Thyroid gland (tissue), 4 donors: ENCODE results near the gene MAST3. TPM values are rescaled to one million over a fixed set of nuclear protein-coding genes. Genes with fewer than 3 reads are reported as not detected.

Experiments
- DNase-seq, 2 donors: peaks; one replicate each; pipeline ENCODE4 v3.0.0-alpha.2; 2019
- H3K27ac ChIP-seq, 3 donors: fragments of 200-600 bp; sonication (generic); 1 replicate in 2 of 3; 2 replicates in 1 of 3; pipeline ENCODE4 v1.5.1; 2016 to 2019; ENCODE audit warnings: mild to moderate bottlenecking in 1 of 3, moderate library complexity in 1 of 3
- H3K27me3 ChIP-seq: fragments of 200-600 bp; sonication (generic); one replicate; pipeline ENCODE4 v1.5.1; 2019
- H3K36me3 ChIP-seq, 2 donors: fragments of 200-600 bp; sonication (generic); one replicate each; pipeline ENCODE4 v1.5.1; 2016 to 2019
- H3K4me1 ChIP-seq, 2 donors: fragments of 200-600 bp; sonication (generic); one replicate each; pipeline ENCODE4 v1.5.1; 2017 to 2019
- H3K4me3 ChIP-seq, 3 donors: fragments of 200-600 bp; sonication (generic); replicated peaks in 1 of 3; 1 replicate in 2 of 3; 2 replicates in 1 of 3; pipeline ENCODE4 v1.5.1; 2016; ENCODE audit warnings: mild to moderate bottlenecking in 1 of 3
- H3K9me3 ChIP-seq: fragments of 200-600 bp; sonication (generic); one replicate; pipeline ENCODE4 v1.5.1; 2017
- POLR2A ChIP-seq, 2 donors: fragments of 450-650 bp; IDR thresholded peaks; one replicate each; pipeline ENCODE4 v1.6.1; 2017; ENCODE audit warnings: antibody characterized with exemption in 2 of 2, mild to moderate bottlenecking in 2 of 2, moderate library complexity in 1 of 2
- WGBS, 2 donors: methylation state at CpG; one replicate each; pipeline ENCODE4 v1.1.5; 2017; 5-methylcytosine and 5-hydroxymethylcytosine counted together
- intact Hi-C: fragments of 100-400 bp; cut with DNase I; formaldehyde crosslinking; loops from one replicate; pipeline ENCODE4 v1.15.1; 2023
- total RNA-seq, 4 donors: library from RNA; depleted of rRNA; stranded (reverse); fragments of >200 nt; gene quantifications; one replicate each; pipeline ENCODE4 v1.2.3, GENCODE V29; 2016
- TF ChIP-seq, protein P1 (sequence below), 6 experiments: fragments of 200-600 bp in 3 of 6; fragments of 450-650 bp in 3 of 6; sonication (generic) in 3 of 6; IDR thresholded peaks; one replicate each; pipeline ENCODE4 v1.5.1; 2016 to 2019; ENCODE audit warnings: antibody characterized with exemption in 6 of 6, mild to moderate bottlenecking in 2 of 6, inconsistent platforms in 1 of 6, moderate library complexity in 1 of 6

MAST3 gene
- total RNA-seq, 4 donors from 2014 or later, result 4.8 to 5.6 (median 5.0) TPM

DNA sequence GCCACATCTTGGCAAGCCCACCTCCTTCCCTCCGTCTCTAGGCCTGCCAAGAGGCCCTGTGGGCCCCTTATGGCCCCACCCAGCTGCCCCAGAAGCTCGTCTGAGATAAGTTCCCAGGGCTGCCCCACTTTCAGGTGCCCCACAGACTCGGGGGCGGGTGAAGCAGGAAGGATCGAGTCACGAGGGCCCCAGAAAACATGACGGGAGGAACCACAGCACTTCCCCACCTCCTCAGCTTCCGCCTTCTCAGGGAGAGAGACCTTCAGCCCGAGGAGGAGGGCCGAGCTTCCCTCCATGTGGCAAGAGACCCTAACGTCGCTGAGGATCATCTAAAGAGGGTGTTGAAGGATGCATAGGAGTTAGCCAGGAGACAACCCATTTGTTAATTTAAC, 6.4 kb upstream of the MAST3 start:
- H3K27ac ChIP-seq, result no peak overlapping the region
- no peaks in the 10 kb centered on the region for H3K27me3 ChIP-seq

DNA sequence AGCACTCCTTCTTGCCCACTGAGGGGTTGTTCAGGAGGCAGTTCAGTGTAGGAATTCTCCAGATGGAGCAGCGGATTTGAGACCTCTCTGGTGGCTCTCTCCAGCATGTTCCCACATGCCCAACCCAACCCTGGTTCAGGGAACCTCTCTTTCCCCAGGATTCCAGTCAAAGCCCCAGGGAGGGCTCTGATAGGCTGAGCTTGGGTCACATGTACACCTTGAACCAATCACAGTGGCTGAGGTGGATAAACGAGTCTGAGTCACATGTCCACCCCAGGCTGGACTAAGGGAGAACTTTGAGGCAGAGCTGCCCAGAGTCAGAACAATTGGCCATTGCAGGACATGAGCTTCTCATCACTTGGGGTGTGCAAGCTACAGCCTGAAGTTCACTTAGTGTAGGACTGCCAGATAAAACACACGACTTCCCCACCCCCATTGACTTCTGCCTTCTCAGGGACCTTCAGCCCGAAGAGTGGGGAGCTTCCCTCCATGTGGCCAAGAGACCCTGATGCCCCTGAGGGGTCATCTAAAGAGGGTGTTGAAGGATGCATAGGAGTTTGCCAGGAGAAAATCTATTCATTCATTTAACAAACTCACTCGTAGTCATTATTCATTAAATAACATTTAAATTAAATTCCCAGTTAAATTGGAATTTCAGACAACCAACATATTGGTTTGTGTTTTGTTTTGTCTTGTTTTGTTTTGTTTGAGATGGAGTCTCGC, 4.0 kb upstream of the MAST3 start:
- H3K36me3 ChIP-seq, result no peaks in the 10 kb centered on the region
- H3K27me3 ChIP-seq, result no peaks in the 10 kb centered on the region
- DNase-seq, result no peak
- TF ChIP-seq POLR2A (IDR thresholded peaks at IDR 0.05), result no peak
- intact Hi-C loops, result no loop called here
- H3K4me3 ChIP-seq, result no peak overlapping the region
- H3K4me1 ChIP-seq, result peaks cover 1 to 11% of the 10 kb centered on the region in 2 donors
- H3K27ac ChIP-seq, result no peak overlapping the region
- 74 to 79% methylated on average over 6 of the region's 6 CpGs for WGBS, 2 donors
- H3K9me3 ChIP-seq, result no peaks in the 10 kb centered on the region

More for the DNA sequence above, 6.4 kb upstream of the MAST3 start:
- H3K36me3 ChIP-seq, result no peaks in the 10 kb centered on the region
- peak in 1 of 2 donors; percentile 12 for TF ChIP-seq POLR2A (IDR thresholded peaks at IDR 0.05)
- TF ChIP-seq, protein P1, sequence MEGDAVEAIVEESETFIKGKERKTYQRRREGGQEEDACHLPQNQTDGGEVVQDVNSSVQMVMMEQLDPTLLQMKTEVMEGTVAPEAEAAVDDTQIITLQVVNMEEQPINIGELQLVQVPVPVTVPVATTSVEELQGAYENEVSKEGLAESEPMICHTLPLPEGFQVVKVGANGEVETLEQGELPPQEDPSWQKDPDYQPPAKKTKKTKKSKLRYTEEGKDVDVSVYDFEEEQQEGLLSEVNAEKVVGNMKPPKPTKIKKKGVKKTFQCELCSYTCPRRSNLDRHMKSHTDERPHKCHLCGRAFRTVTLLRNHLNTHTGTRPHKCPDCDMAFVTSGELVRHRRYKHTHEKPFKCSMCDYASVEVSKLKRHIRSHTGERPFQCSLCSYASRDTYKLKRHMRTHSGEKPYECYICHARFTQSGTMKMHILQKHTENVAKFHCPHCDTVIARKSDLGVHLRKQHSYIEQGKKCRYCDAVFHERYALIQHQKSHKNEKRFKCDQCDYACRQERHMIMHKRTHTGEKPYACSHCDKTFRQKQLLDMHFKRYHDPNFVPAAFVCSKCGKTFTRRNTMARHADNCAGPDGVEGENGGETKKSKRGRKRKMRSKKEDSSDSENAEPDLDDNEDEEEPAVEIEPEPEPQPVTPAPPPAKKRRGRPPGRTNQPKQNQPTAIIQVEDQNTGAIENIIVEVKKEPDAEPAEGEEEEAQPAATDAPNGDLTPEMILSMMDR (IDR thresholded peaks at IDR 0.05), result no peak
- no peak overlapping the region for H3K4me3 ChIP-seq
- DNase-seq, result peak; percentile 18 to 35
- no peaks in the 10 kb centered on the region for H3K9me3 ChIP-seq
- no peaks in the 10 kb centered on the region for H3K4me1 ChIP-seq
- intact Hi-C loops, result no loop called here
- 48 to 67% methylated on average over 11 to 12 of the region's 12 CpGs for WGBS, 2 donors

DNA sequence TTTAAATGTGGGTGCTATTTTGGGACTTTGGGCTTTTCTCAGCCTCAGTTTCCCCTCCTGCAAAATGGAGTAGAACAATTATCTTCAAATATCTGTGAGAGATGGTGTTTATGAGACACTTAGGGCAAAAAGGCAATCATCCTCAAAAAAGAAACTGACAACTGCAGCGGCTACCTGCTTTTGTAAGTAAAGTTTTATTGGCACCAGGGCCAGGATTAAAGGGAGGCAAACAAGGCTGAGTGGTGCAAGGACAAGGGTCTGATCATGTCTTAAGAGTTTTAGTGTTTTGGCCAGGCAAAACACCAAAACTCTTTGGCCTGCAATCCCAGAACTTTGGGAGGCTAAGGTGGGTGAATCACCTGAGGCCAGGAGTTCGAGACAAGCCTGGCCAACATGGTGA, 1.3 kb upstream of the MAST3 start:
- intact Hi-C loops, result no loop called here
- DNase-seq, result no peak
- Histone ChIP-seq H3K4me3 (no peak overlapping the region), H3K36me3 (no peaks in the 10 kb centered on the region), H3K27ac (no peak overlapping the region), H3K27me3 (no peaks in the 10 kb centered on the region), H3K9me3 (no peaks in the 10 kb centered on the region), H3K4me1 (peaks cover 7 to 18% of the 10 kb centered on the region in 2 donors)
- 88 to 95% methylated on average over 2 of the region's 2 CpGs for WGBS, 2 donors
- TF ChIP-seq, protein P1 (IDR thresholded peaks at IDR 0.05), result no peak
- no peak for TF ChIP-seq POLR2A (IDR thresholded peaks at IDR 0.05)

DNA sequence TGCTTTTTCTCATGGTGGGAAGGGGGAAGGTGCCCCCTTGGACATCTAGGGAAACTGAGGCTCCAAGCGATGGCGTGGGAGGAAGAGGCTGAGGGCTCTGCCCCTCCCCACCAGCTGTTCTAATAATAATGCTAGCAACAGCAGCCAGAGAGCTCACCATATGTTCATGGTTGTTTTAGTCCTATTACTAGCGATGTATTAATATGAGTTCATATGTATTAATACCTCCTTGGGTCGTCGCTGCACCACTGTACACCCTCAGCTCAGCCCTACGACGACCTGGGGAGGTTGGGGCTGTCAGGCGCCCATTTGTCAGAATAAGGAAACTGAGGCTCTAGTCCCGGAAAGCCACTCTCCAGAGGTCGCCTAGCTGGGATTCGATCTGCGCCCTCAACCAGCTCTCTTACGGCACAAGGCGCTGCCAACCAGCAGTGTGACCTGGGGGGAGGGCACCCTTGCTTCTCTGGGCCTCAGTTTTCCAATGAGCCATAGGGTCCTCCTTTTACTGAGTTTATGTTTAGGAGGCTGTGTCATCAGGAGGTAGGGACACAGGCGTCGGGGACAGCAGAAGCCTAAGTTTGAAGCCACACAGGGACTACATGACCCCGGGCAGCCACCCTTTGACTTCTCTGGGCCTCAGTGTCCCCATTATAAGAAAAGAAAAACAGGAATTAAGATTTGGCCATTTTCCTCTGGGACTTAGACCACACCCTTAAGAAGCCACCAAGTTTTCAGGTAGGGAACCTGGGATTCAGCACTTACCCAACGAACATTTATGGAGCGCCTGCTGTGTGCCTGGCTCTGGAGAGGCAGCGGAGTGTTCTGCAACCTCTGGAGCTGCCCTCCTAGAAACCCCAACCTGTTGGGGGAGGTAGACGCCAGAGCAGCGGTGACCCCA, 664 bp downstream of the MAST3 start:
- no peaks in the 10 kb centered on the region for H3K9me3 ChIP-seq
- WGBS, 2 donors, result 34 to 39% methylated on average over 21 to 22 of the region's 22 CpGs
- H3K36me3 ChIP-seq, result no peaks in the 10 kb centered on the region
- no peak overlapping the region for H3K27ac ChIP-seq
- H3K4me1 ChIP-seq, result peaks cover 7 to 18% of the 10 kb centered on the region in 2 donors
- H3K4me3 ChIP-seq, result peak overlapping the region in 1 of 3 donors; percentile 28
- no peak for DNase-seq
- intact Hi-C loops, result no loop called here
- no peaks in the 10 kb centered on the region for H3K27me3 ChIP-seq
- TF ChIP-seq POLR2A (IDR thresholded peaks at IDR 0.05), result no peak
- TF ChIP-seq, protein P1 (IDR thresholded peaks at IDR 0.05), result no peak

DNA sequence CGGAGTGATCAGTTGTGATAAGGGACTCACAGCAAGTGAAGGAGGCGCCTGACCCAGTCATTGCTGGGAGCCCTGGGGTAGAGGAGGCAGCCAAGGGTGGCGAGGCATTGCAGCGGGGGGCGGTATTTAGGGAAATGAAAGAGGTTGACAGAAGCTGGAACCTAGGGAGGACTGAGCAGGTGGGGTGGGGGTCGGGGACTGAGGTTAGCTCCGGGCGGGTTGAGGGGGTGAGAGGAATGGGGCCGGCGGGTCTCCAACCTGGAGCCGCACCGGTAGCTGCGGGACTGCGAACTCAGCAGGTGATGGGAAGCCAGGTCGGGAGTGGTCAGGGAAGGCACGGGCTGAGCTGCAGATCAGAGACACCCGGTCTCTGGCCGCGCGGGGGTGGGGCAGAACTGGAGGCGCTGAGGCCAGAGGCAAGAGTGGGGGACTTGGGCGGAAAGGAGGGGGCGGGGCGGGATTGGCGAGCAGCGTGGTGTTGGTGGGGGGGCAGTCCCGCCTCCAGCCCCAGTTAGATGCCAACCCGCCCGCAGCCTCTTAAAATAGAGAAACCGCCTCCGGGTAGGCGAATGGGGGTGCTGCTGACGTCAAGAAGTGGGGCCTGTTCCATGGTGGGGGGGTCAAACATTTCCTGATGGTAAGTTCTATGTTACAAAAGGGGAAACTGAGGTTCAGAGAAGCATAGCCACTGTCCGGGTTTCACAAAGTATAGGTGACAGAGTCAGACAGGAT, 1.5 kb downstream of the MAST3 start:
- Histone ChIP-seq H3K27me3 (no peaks in the 10 kb centered on the region), H3K36me3 (no peaks in the 10 kb centered on the region), H3K27ac (no peak overlapping the region), H3K4me3 (no peak overlapping the region), H3K9me3 (no peaks in the 10 kb centered on the region), H3K4me1 (peaks cover 7 to 18% of the 10 kb centered on the region in 2 donors)
- peak; percentile 22 to 28 for DNase-seq
- TF ChIP-seq POLR2A (IDR thresholded peaks at IDR 0.05), result no peak
- TF ChIP-seq, protein P1 (IDR thresholded peaks at IDR 0.05), result no peak
- 12% methylated on average over 27 to 34 of the region's 34 CpGs for WGBS, 2 donors
- intact Hi-C loops, result no loop called here
